ENCODE measurements around the gene KCND3. TPM values are rescaled to one million over a fixed set of nuclear protein-coding genes. Genes with fewer than 3 reads are reported as not detected.

Gene KCND3
- total and polyA plus RNA-seq, 2 experiments from 2014 or later: 0.10 to 0.18 TPM

- no peak for DNase-seq (ENCODE audit: low spot score)
- Mint-ChIP-seq H3K4me1 (peaks cover 21% of the 10 kb centered on the region), H3K27me3 (ENCODE audit: insufficient read depth, low read depth, poor library complexity) (peaks cover 5% of the 10 kb centered on the region), H3K9me3 (no peaks in the 10 kb centered on the region; the same call in 2 of the 3 replicates), H3K27ac (no peak overlapping the region), H3K36me3 (ENCODE audit: low read depth) (no peaks in the 10 kb centered on the region), H3K4me3 (no peak overlapping the region)
- no peak for ATAC-seq
- Histone ChIP-seq H3K79me2 (replicated peaks; ENCODE audit: insufficient read depth) (no peaks in the 10 kb centered on the region), H3K9me2 (ENCODE audit: insufficient read depth) (0 out of 2 replicates have a peak, but pooled peaks cover 5% of the 10 kb centered on the region), H3F3A (replicated peaks; ENCODE audit: low read depth) (no peaks in the 10 kb centered on the region), H2AFZ (no peak overlapping the region), H4K20me1 (replicated peaks; ENCODE audit: insufficient read depth) (no peaks in the 10 kb centered on the region), H3K4me1 (ENCODE audit: insufficient read depth) (peaks cover 9% of the 10 kb centered on the region), H3K27me3 (ENCODE audit: insufficient read depth) (no peaks in the 10 kb centered on the region), H3K4me3 (no peak overlapping the region), H3K27ac (ENCODE audit: low read depth) (no peak overlapping the region), H3K36me3 (ENCODE audit: insufficient read depth) (no peaks in the 10 kb centered on the region), H3K4me2 (no peak overlapping the region)
- TF ChIP-seq POLR2AphosphoS5 (IDR thresholded peaks at IDR 0.05; ENCODE audit: low read depth) (no peak), STAT1 (IDR thresholded peaks at IDR 0.05; ENCODE audit: unreplicated experiment) (no peak)
These were observed 101.6 kb downstream of the KCND3 start for GRCh38 chr1:111887875-111888274.

GRCh38 chr1:111887385-111887784, 102.1 kb downstream of the KCND3 start:
- no peak for DNase-seq (ENCODE audit: low spot score)
- H4K20me1 ChIP-seq (replicated peaks; ENCODE audit: insufficient read depth): no peaks in the 10 kb centered on the region
- Mint-ChIP-seq H3K9me3 (no peaks in the 10 kb centered on the region; the same call in 2 of the 3 replicates), H3K4me1 (peaks cover 21% of the 10 kb centered on the region), H3K36me3 (ENCODE audit: low read depth) (no peaks in the 10 kb centered on the region), H3K4me3 (no peak overlapping the region), H3K27ac (no peak overlapping the region), H3K27me3 (ENCODE audit: insufficient read depth, low read depth, poor library complexity) (peaks cover 5% of the 10 kb centered on the region)
- no peak for ATAC-seq
- H3K4me2 ChIP-seq: no peak overlapping the region
- 0 out of 2 replicates have a peak, but pooled peaks cover 5% of the 10 kb centered on the region for H3K9me2 ChIP-seq (ENCODE audit: insufficient read depth)
- H3K36me3 ChIP-seq (ENCODE audit: insufficient read depth): no peaks in the 10 kb centered on the region
- no peaks in the 10 kb centered on the region for H3F3A ChIP-seq (replicated peaks; ENCODE audit: low read depth)
- peaks cover 9% of the 10 kb centered on the region for H3K4me1 ChIP-seq (ENCODE audit: insufficient read depth)
- no peak overlapping the region for H3K4me3 ChIP-seq
- no peak overlapping the region for H3K27ac ChIP-seq (ENCODE audit: low read depth)
- no peaks in the 10 kb centered on the region for H3K27me3 ChIP-seq (ENCODE audit: insufficient read depth)
- no peak overlapping the region for H2AFZ ChIP-seq
- no peaks in the 10 kb centered on the region for H3K79me2 ChIP-seq (replicated peaks; ENCODE audit: insufficient read depth)
- TF ChIP-seq ZNF462 (CRISPR knock-in tag; IDR thresholded peaks at IDR 0.05): no peak
- TF ChIP-seq EZH2 (IDR thresholded peaks at IDR 0.05; ENCODE audit: low read depth, unreplicated experiment): no peak
- TF ChIP-seq EZH2phosphoT487 (IDR thresholded peaks at IDR 0.05; ENCODE audit: unreplicated experiment): no peak
- no peak for TF ChIP-seq NANOG (IDR thresholded peaks at IDR 0.05; ENCODE audit: borderline replicate concordance)
- TF ChIP-seq JUNB (IDR thresholded peaks at IDR 0.05; ENCODE audit: unreplicated experiment): no peak
- TF ChIP-seq CREB1 (CRISPR knock-in tag; IDR thresholded peaks at IDR 0.05; ENCODE audit: low read depth): no peak
- TF ChIP-seq ZNF114 (CRISPR knock-in tag; IDR thresholded peaks at IDR 0.05): no peak
- TF ChIP-seq, protein P1, sequence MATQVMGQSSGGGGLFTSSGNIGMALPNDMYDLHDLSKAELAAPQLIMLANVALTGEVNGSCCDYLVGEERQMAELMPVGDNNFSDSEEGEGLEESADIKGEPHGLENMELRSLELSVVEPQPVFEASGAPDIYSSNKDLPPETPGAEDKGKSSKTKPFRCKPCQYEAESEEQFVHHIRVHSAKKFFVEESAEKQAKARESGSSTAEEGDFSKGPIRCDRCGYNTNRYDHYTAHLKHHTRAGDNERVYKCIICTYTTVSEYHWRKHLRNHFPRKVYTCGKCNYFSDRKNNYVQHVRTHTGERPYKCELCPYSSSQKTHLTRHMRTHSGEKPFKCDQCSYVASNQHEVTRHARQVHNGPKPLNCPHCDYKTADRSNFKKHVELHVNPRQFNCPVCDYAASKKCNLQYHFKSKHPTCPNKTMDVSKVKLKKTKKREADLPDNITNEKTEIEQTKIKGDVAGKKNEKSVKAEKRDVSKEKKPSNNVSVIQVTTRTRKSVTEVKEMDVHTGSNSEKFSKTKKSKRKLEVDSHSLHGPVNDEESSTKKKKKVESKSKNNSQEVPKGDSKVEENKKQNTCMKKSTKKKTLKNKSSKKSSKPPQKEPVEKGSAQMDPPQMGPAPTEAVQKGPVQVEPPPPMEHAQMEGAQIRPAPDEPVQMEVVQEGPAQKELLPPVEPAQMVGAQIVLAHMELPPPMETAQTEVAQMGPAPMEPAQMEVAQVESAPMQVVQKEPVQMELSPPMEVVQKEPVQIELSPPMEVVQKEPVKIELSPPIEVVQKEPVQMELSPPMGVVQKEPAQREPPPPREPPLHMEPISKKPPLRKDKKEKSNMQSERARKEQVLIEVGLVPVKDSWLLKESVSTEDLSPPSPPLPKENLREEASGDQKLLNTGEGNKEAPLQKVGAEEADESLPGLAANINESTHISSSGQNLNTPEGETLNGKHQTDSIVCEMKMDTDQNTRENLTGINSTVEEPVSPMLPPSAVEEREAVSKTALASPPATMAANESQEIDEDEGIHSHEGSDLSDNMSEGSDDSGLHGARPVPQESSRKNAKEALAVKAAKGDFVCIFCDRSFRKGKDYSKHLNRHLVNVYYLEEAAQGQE (IDR thresholded peaks at IDR 0.05; ENCODE audit: unreplicated experiment): no peak
- TF ChIP-seq ZNF331 (CRISPR knock-in tag; IDR thresholded peaks at IDR 0.05; ENCODE audit: low read depth): no peak
- TF ChIP-seq STAT1 (IDR thresholded peaks at IDR 0.05; ENCODE audit: unreplicated experiment): no peak
- no peak for TF ChIP-seq ETS1 (IDR thresholded peaks at IDR 0.05)
- no peak for TF ChIP-seq POLR2AphosphoS5 (IDR thresholded peaks at IDR 0.05; ENCODE audit: low read depth)
